Glutamatergic neuron (in vitro differentiated cells): Measurements from ENCODE around the gene KDM6A. TPM values are rescaled to one million over a fixed set of nuclear protein-coding genes. Genes with fewer than 3 reads are reported as not detected.

Experiments used
- DNase-seq: peaks from one replicate; pipeline ENCODE4 v3.0.0; 2022
- H3K27ac Mint-ChIP-seq: one replicate; pipeline ENCODE4 v1.8.0; 2020; ENCODE audit warnings: mild to moderate bottlenecking, mixed read lengths, inconsistent platforms; ENCODE audit not compliant: unreplicated experiment
- H3K27me3 Mint-ChIP-seq: one replicate; pipeline ENCODE4 v1.8.0; 2020; ENCODE audit warnings: mild to moderate bottlenecking, moderate library complexity, mixed read lengths, inconsistent platforms; ENCODE audit not compliant: unreplicated experiment
- H3K36me3 Mint-ChIP-seq: one replicate; pipeline ENCODE4 v1.8.0; 2020; ENCODE audit warnings: mild to moderate bottlenecking, mixed read lengths, inconsistent platforms; ENCODE audit not compliant: unreplicated experiment
- H3K4me1 Mint-ChIP-seq: one replicate; pipeline ENCODE4 v1.8.0; 2020; ENCODE audit warnings: mild to moderate bottlenecking, low read depth, mixed read lengths, inconsistent platforms; ENCODE audit not compliant: unreplicated experiment
- H3K4me3 Mint-ChIP-seq: one replicate; pipeline ENCODE4 v1.8.0; 2020; ENCODE audit warnings: mild to moderate bottlenecking, mixed read lengths, inconsistent platforms; ENCODE audit not compliant: unreplicated experiment
- H3K9me3 Mint-ChIP-seq: one replicate; pipeline ENCODE4 v1.8.0; 2020; ENCODE audit warnings: mild to moderate bottlenecking, moderate library complexity, mixed read lengths, inconsistent platforms; ENCODE audit not compliant: unreplicated experiment
- total RNA-seq: library from RNA; stranded (reverse); fragmentation: NEBNext Ultra II Directional; extraction: Animal tissue kit (Norgen Biotek cat#: 25700); gene quantifications from one replicate; pipeline ENCODE4 v1.2.1, GENCODE V29; 2021; ENCODE audit not compliant: unreplicated experiment
- TF ChIP-seq, protein P1 (sequence below): fragments of 200-600 bp; sonication (generic); IDR thresholded peaks from one replicate; pipeline ENCODE4 v1.5.0; 2021; ENCODE audit not compliant: partially characterized antibody, unreplicated experiment

KDM6A gene
- total RNA-seq, 1 donor from 2014 or later, result 26.5 TPM

- no peak overlapping the region for H3K27ac Mint-ChIP-seq
- no peaks in the 10 kb centered on the region for H3K36me3 Mint-ChIP-seq
- no peaks in the 10 kb centered on the region for H3K27me3 Mint-ChIP-seq
- peaks cover 1% of the 10 kb centered on the region for H3K9me3 Mint-ChIP-seq
- peaks cover 2% of the 10 kb centered on the region for H3K4me1 Mint-ChIP-seq
- H3K4me3 Mint-ChIP-seq, result no peak overlapping the region
- no peak for DNase-seq
- TF ChIP-seq, protein P1, sequence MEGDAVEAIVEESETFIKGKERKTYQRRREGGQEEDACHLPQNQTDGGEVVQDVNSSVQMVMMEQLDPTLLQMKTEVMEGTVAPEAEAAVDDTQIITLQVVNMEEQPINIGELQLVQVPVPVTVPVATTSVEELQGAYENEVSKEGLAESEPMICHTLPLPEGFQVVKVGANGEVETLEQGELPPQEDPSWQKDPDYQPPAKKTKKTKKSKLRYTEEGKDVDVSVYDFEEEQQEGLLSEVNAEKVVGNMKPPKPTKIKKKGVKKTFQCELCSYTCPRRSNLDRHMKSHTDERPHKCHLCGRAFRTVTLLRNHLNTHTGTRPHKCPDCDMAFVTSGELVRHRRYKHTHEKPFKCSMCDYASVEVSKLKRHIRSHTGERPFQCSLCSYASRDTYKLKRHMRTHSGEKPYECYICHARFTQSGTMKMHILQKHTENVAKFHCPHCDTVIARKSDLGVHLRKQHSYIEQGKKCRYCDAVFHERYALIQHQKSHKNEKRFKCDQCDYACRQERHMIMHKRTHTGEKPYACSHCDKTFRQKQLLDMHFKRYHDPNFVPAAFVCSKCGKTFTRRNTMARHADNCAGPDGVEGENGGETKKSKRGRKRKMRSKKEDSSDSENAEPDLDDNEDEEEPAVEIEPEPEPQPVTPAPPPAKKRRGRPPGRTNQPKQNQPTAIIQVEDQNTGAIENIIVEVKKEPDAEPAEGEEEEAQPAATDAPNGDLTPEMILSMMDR, result no peak
These were observed 40.9 kb downstream of the KDM6A start for GRCh38 chrX:44913656-44914531.

DNA sequence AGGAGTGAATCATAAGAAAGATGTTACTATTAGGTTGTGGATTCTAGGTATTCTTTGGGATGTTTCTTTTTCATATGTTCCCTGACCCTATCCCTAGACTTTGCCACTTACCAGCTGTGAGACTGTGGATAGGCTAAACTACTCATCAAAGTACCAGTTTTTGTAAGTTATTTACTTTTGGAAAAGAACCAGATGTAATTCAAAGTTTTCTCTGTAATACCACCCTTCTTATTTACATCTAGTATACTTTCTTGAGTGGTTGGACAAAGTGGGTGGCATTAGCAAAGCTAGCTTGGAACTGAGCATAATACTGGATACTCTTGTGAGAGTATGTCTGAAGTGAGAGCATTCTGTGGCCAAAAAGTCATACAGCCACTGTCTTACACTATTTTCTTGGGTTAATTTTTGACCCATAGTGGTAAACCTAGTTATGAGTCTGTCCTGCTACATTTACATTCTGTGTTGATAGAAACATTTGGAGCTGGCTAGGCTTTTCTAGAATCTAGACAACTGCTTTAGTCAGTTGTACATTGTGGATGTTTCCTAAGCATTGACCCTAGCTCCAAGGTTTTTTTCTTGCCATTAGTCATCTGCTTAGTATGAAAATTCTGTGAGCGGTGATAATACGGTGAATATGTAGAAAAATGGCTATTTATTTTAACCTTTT, 41.7 kb downstream of the KDM6A start:
- Mint-ChIP-seq H3K27me3 (peaks cover 2% of the 10 kb centered on the region), H3K27ac (no peak overlapping the region), H3K4me1 (peaks cover 2% of the 10 kb centered on the region), H3K36me3 (no peaks in the 10 kb centered on the region), H3K4me3 (no peak overlapping the region), H3K9me3 (peaks cover 1% of the 10 kb centered on the region)
- DNase-seq, result no peak
- TF ChIP-seq, protein P1, result no peak

GRCh38 chrX:44915361-44915868, 42.4 kb downstream of the KDM6A start:
- Mint-ChIP-seq H3K27me3 (peaks cover 2% of the 10 kb centered on the region), H3K4me1 (peaks cover 2% of the 10 kb centered on the region), H3K9me3 (peaks cover 1% of the 10 kb centered on the region), H3K27ac (no peak overlapping the region), H3K36me3 (no peaks in the 10 kb centered on the region), H3K4me3 (no peak overlapping the region)
- DNase-seq, result no peak
- TF ChIP-seq, protein P1, result no peak

- Mint-ChIP-seq H3K27ac (no peak overlapping the region), H3K9me3 (peaks cover 1% of the 10 kb centered on the region), H3K36me3 (no peaks in the 10 kb centered on the region), H3K4me3 (no peak overlapping the region), H3K27me3 (peaks cover 5% of the 10 kb centered on the region), H3K4me1 (peaks cover 6% of the 10 kb centered on the region)
- no peak for DNase-seq
- TF ChIP-seq, protein P1, result no peak
These were observed 45.7 kb downstream of the KDM6A start for GRCh38 chrX:44918722-44919121.
